Mesenchymal stem cell (in vitro differentiated cells and primary cell): Measurements from ENCODE around the gene RASGRP4.
A peak's percentile ranks its signal among the peaks of the same experiment; 100 is the strongest.

Experiments used
- DNase-seq: peaks from one replicate; pipeline ENCODE4 v3.0.0-alpha.2; 2013
- H2AFZ ChIP-seq: one replicate; pipeline ENCODE4 v1.6.1; 2013; ENCODE audit warnings: low read depth, mild to moderate bottlenecking, control low read depth, inconsistent platforms, low read length, moderate library complexity
- H2AK5ac ChIP-seq: 2 replicates; pipeline ENCODE4 v1.6.1; 2013; ENCODE audit warnings: low read length, moderate library complexity, mild to moderate bottlenecking, inconsistent platforms; ENCODE audit not compliant: severe bottlenecking
- H2BK120ac ChIP-seq: one replicate; pipeline ENCODE4 v1.6.1; 2013; ENCODE audit warnings: low read depth, mild to moderate bottlenecking, inconsistent platforms, low read length, moderate library complexity
- H2BK12ac ChIP-seq, 2 experiments: one replicate each; pipeline ENCODE4 v1.6.1; 2013; ENCODE audit warnings: inconsistent platforms in 2 of 2, low read length in 2 of 2, mild to moderate bottlenecking in 2 of 2, moderate library complexity in 2 of 2, control low read depth in 1 of 2
- H2BK15ac ChIP-seq: one replicate; pipeline ENCODE4 v1.6.1; 2013; ENCODE audit warnings: mild to moderate bottlenecking, low read depth, inconsistent platforms; ENCODE audit not compliant: poor library complexity, severe bottlenecking
- H2BK5ac ChIP-seq: 2 replicates; pipeline ENCODE4 v1.6.1; 2013; ENCODE audit warnings: low read depth, mild to moderate bottlenecking, low read length, control low read depth, inconsistent platforms; ENCODE audit not compliant: poor library complexity, severe bottlenecking
- H3K14ac ChIP-seq, 2 experiments: one replicate each; pipeline ENCODE4 v1.6.1; 2013; ENCODE audit warnings: inconsistent platforms in 2 of 2, low read length in 2 of 2, control low read depth in 1 of 2, mild to moderate bottlenecking in 1 of 2, moderate library complexity in 1 of 2
- H3K18ac ChIP-seq, 2 experiments: one replicate each; pipeline ENCODE4 v1.6.1; 2013; ENCODE audit warnings: inconsistent platforms in 2 of 2, low read length in 2 of 2, control low read depth in 1 of 2, low read depth in 1 of 2, mild to moderate bottlenecking in 1 of 2
- H3K23ac ChIP-seq, 2 experiments: one replicate each; pipeline ENCODE4 v1.6.1; 2013; ENCODE audit warnings: inconsistent platforms in 2 of 2, low read length in 2 of 2, mild to moderate bottlenecking in 2 of 2, moderate library complexity in 2 of 2, control low read depth in 1 of 2
- H3K27ac ChIP-seq: 2 replicates; pipeline ENCODE4 v1.5.1; 2013; ENCODE audit warnings: mild to moderate bottlenecking, moderate library complexity, low read length, control low read depth, inconsistent platforms; ENCODE audit not compliant: poor library complexity, severe bottlenecking
- H3K27me3 ChIP-seq, 2 experiments: 2 replicates each; pipeline versions ENCODE4 v1.6.1 to v1.7.0; 2013; ENCODE audit warnings: low read length in 2 of 2, mild to moderate bottlenecking in 2 of 2, moderate library complexity in 2 of 2, control low read depth in 1 of 2, inconsistent platforms in 1 of 2; ENCODE audit not compliant: control insufficient read depth in 1 of 2, insufficient read depth in 1 of 2
- H3K36me3 ChIP-seq, 2 experiments: 2 replicates each; pipeline versions ENCODE4 v1.6.1 to v1.7.0; 2013; ENCODE audit warnings: low read length in 2 of 2, control low read depth in 1 of 2, inconsistent platforms in 1 of 2, low read depth in 1 of 2, mild to moderate bottlenecking in 1 of 2; ENCODE audit not compliant: insufficient read depth in 2 of 2, control insufficient read depth in 1 of 2
- H3K4ac ChIP-seq, 2 experiments: one replicate each; pipeline ENCODE4 v1.6.1; 2013; ENCODE audit warnings: inconsistent platforms in 2 of 2, low read length in 2 of 2, mild to moderate bottlenecking in 2 of 2, moderate library complexity in 2 of 2, control low read depth in 1 of 2, low read depth in 1 of 2
- H3K4me1 ChIP-seq: 2 replicates; pipeline ENCODE4 v1.6.1; 2013; ENCODE audit warnings: low read depth, low read length, control low read depth; ENCODE audit not compliant: control insufficient read depth, insufficient read depth
- H3K4me2 ChIP-seq: 2 replicates; pipeline ENCODE4 v1.6.1; 2013; ENCODE audit warnings: low read length, mild to moderate bottlenecking, inconsistent platforms; ENCODE audit not compliant: poor library complexity, severe bottlenecking
- H3K4me3 ChIP-seq, 2 experiments: 2 replicates each; pipeline versions ENCODE4 v1.5.1 to v1.7.0; 2013; ENCODE audit warnings: low read length in 2 of 2, mild to moderate bottlenecking in 2 of 2, control low read depth in 1 of 2, low read depth in 1 of 2; ENCODE audit not compliant: insufficient read depth in 1 of 2
- H3K79me1 ChIP-seq: replicated peaks from 2 replicates; pipeline ENCODE4 v1.6.1; 2013; ENCODE audit warnings: mild to moderate bottlenecking, control low read depth, low read length, inconsistent platforms; ENCODE audit not compliant: poor library complexity, severe bottlenecking
- H3K9ac ChIP-seq: 2 replicates; pipeline ENCODE4 v1.7.0; 2013; ENCODE audit warnings: mild to moderate bottlenecking, low read length, moderate library complexity
- H3K9me3 ChIP-seq: 2 replicates; pipeline ENCODE4 v1.7.0; 2013; ENCODE audit warnings: mild to moderate bottlenecking, low read length; ENCODE audit not compliant: control insufficient read depth
- H4K8ac ChIP-seq: one replicate; pipeline ENCODE4 v1.6.1; 2013; ENCODE audit warnings: inconsistent platforms, mild to moderate bottlenecking, low read length, moderate library complexity
- H4K91ac ChIP-seq: one replicate; pipeline ENCODE4 v1.6.1; 2013; ENCODE audit warnings: mild to moderate bottlenecking, low read length, inconsistent platforms
- WGBS: methylation state at CpG from one replicate; pipeline ENCODE4 v1.1.7; 2013; ENCODE audit warnings: mixed read lengths; 5-methylcytosine and 5-hydroxymethylcytosine counted together

Gene RASGRP4

GRCh38 chr19:38387550-38388348, 38.3 kb downstream of the RASGRP4 start, which contains the start of gene GGN:
TSS of gene GGN (minus strand) at chr19:38388034. CDS start at chr19:38387261, 773 bp downstream.
- Histone ChIP-seq H3K36me3 (peaks cover 39 to 49% of the 10 kb centered on the region in 2 experiments), H2BK12ac (peak within 1 kb of the TSS; percentile 49 to 92), H4K91ac (peak within 1 kb of the TSS; percentile 82), H4K8ac (peak within 1 kb of the TSS; percentile 73), H2AK5ac (peak within 1 kb of the TSS; percentile 91), H3K14ac (peak within 1 kb of the TSS in 1 of 2 experiments; percentile 85), H3K4me3 (peak within 1 kb of the TSS; percentile 81 to 90), H3K4me1 (peaks cover 41% of the 10 kb centered on the region), H2BK120ac (peak within 1 kb of the TSS; percentile 95), H3K4me2 (peak within 1 kb of the TSS; percentile 100), H3K9me3 (no peaks in the 10 kb centered on the region), H2AFZ (peak within 1 kb of the TSS; percentile 60), H3K18ac (peak within 1 kb of the TSS; percentile 88 to 93), H3K23ac (peak within 1 kb of the TSS in 1 of 2 experiments; percentile 14), H2BK15ac (peak within 1 kb of the TSS; percentile 84), H3K4ac (peak within 1 kb of the TSS; percentile 83 to 99), H3K79me1 (peaks cover 31% of the 10 kb centered on the region), H3K9ac (peak within 1 kb of the TSS; percentile 89), H3K27ac (peak within 1 kb of the TSS; percentile 84), H3K27me3 (no peaks in the 10 kb centered on the region), H2BK5ac (peak within 1 kb of the TSS; percentile 77)
- WGBS, result 7% methylated on average over 51 of the region's 51 CpGs
- peak; percentile 98 for DNase-seq

GRCh38 chr19:38386971-38387549, 39.0 kb downstream of the RASGRP4 start:
- H2AFZ ChIP-seq, result no peak overlapping the region
- H2BK120ac ChIP-seq, result no peak overlapping the region
- no peak for DNase-seq
- peaks cover 38 to 51% of the 10 kb centered on the region in 2 experiments for H3K36me3 ChIP-seq
- 91% methylated on average over 36 of the region's 36 CpGs for WGBS
- H4K8ac ChIP-seq, result no peak overlapping the region
- H3K27me3 ChIP-seq, result no peaks in the 10 kb centered on the region
- no peak overlapping the region for H3K23ac ChIP-seq
- no peak overlapping the region for H2AK5ac ChIP-seq
- peaks cover 35% of the 10 kb centered on the region for H3K79me1 ChIP-seq
- H2BK5ac ChIP-seq, result no peak overlapping the region
- H3K18ac ChIP-seq, result no peak overlapping the region
- no peaks in the 10 kb centered on the region for H3K9me3 ChIP-seq
- H3K27ac ChIP-seq, result peak overlapping the region; percentile 63
- peak overlapping the region; percentile 53 to 85 for H3K4me3 ChIP-seq
- H3K14ac ChIP-seq, result no peak overlapping the region
- peak overlapping the region; percentile 55 for H4K91ac ChIP-seq
- H3K4me1 ChIP-seq, result peaks cover 39% of the 10 kb centered on the region
- peak overlapping the region in 1 of 2 experiments; percentile 37 for H3K4ac ChIP-seq
- H2BK12ac ChIP-seq, result no peak overlapping the region
- H3K9ac ChIP-seq, result peak overlapping the region; percentile 33
- H2BK15ac ChIP-seq, result peak overlapping the region; percentile 17
- peak overlapping the region; percentile 48 for H3K4me2 ChIP-seq

- no peak overlapping the region for H3K4me3 ChIP-seq
- H4K91ac ChIP-seq, result no peak overlapping the region
- no peak overlapping the region for H2AFZ ChIP-seq
- 98% methylated on average over 60 of the region's 61 CpGs for WGBS
- H2BK12ac ChIP-seq, result no peak overlapping the region
- DNase-seq, result no peak
- no peak overlapping the region for H2AK5ac ChIP-seq
- H3K4me2 ChIP-seq, result no peak overlapping the region
- no peak overlapping the region for H3K4ac ChIP-seq
- peaks cover 40% of the 10 kb centered on the region for H3K79me1 ChIP-seq
- H2BK5ac ChIP-seq, result no peak overlapping the region
- no peak overlapping the region for H3K9ac ChIP-seq
- H3K4me1 ChIP-seq, result peaks cover 35% of the 10 kb centered on the region
- H3K27me3 ChIP-seq, result no peaks in the 10 kb centered on the region
- no peak overlapping the region for H2BK15ac ChIP-seq
- H3K14ac ChIP-seq, result no peak overlapping the region
- H3K36me3 ChIP-seq, result peaks cover 38 to 54% of the 10 kb centered on the region in 2 experiments
- H3K27ac ChIP-seq, result no peak overlapping the region
- no peak overlapping the region for H3K23ac ChIP-seq
- H3K18ac ChIP-seq, result no peak overlapping the region
- no peak overlapping the region for H4K8ac ChIP-seq
- no peaks in the 10 kb centered on the region for H3K9me3 ChIP-seq
- no peak overlapping the region for H2BK120ac ChIP-seq
Measured at GRCh38 chr19:38386300-38386970, 39.6 kb downstream of the RASGRP4 start.

- Histone ChIP-seq H3K4me2 (no peak overlapping the region), H3K23ac (no peak overlapping the region), H3K14ac (no peak overlapping the region), H2BK5ac (no peak overlapping the region), H2BK15ac (no peak overlapping the region), H3K9me3 (no peaks in the 10 kb centered on the region), H2AFZ (no peak overlapping the region), H3K79me1 (peaks cover 47% of the 10 kb centered on the region), H2BK120ac (no peak overlapping the region), H3K18ac (no peak overlapping the region), H3K36me3 (peaks cover 43 to 60% of the 10 kb centered on the region in 2 experiments), H3K27ac (no peak overlapping the region), H3K4ac (no peak overlapping the region), H3K4me3 (no peak overlapping the region), H4K8ac (no peak overlapping the region), H3K9ac (no peak overlapping the region), H2BK12ac (no peak overlapping the region), H4K91ac (no peak overlapping the region), H2AK5ac (no peak overlapping the region), H3K4me1 (peaks cover 35% of the 10 kb centered on the region), H3K27me3 (no peaks in the 10 kb centered on the region)
- 98% methylated on average over 38 of the region's 40 CpGs for WGBS
- DNase-seq, result no peak
Measured at GRCh38 chr19:38385804-38386257, 40.2 kb downstream of the RASGRP4 start.
